OCI-LY1 (cell line): ENCODE measurements around the gene CACNB2.

Experiments
- H2AFZ ChIP-seq: fragments of 200-600 bp; sonication (generic), shearing (Covaris generic); 2 replicates; pipeline ENCODE4 v1.6.0; 2014; ENCODE audit warnings: antibody characterized with exemption, mild to moderate bottlenecking, low read length
- H3F3A ChIP-seq: fragments of 200-600 bp; sonication (generic), shearing (Covaris generic); 2 replicates; pipeline ENCODE4 v1.6.0; 2014; ENCODE audit warnings: mild to moderate bottlenecking, antibody characterized with exemption, low read length, moderate library complexity; ENCODE audit not compliant: insufficient read depth
- H3K27ac ChIP-seq: fragments of 200-600 bp; sonication (generic); 2 replicates; pipeline ENCODE4 v1.5.1; 2014; ENCODE audit warnings: low read length, mixed run types, mild to moderate bottlenecking, low read depth; ENCODE audit not compliant: poor library complexity, severe bottlenecking
- H3K27me3 ChIP-seq: fragments of 200-600 bp; sonication (generic); 2 replicates; pipeline ENCODE4 v1.6.0; 2014; ENCODE audit warnings: antibody characterized with exemption, mild to moderate bottlenecking, low read length, moderate library complexity; ENCODE audit not compliant: insufficient read depth
- H3K36me3 ChIP-seq: fragments of 200-600 bp; sonication (generic); 2 replicates; pipeline ENCODE4 v1.6.1; 2014; ENCODE audit warnings: mild to moderate bottlenecking, antibody characterized with exemption, low read length, moderate library complexity, mixed read lengths; ENCODE audit not compliant: insufficient read depth
- H3K4me1 ChIP-seq: fragments of 200-600 bp; sonication (generic); 2 replicates; pipeline ENCODE4 v1.5.1; 2014; ENCODE audit warnings: mild to moderate bottlenecking, low read length, moderate library complexity; ENCODE audit not compliant: insufficient read depth, severe bottlenecking
- H3K4me2 ChIP-seq: fragments of 200-600 bp; sonication (generic), shearing (Covaris generic); 2 replicates; pipeline ENCODE4 v1.6.1; 2014; ENCODE audit warnings: low read length
- H3K4me3 ChIP-seq: fragments of 200-600 bp; sonication (generic); 2 replicates; pipeline ENCODE4 v1.5.1; 2014; ENCODE audit warnings: low read length, low read depth, mild to moderate bottlenecking, mixed read lengths; ENCODE audit not compliant: poor library complexity, severe bottlenecking
- H3K79me2 ChIP-seq: fragments of 200-600 bp; shearing (Covaris generic); 2 replicates; pipeline ENCODE4 v1.6.1; 2016; ENCODE audit warnings: mixed run types, low read length, mixed read lengths; ENCODE audit not compliant: insufficient read depth
- H3K9ac ChIP-seq: fragments of 200-600 bp; sonication (generic), shearing (Covaris generic); 2 replicates; pipeline ENCODE4 v1.6.1; 2014; ENCODE audit warnings: mild to moderate bottlenecking, low read length, mixed read lengths
- H3K9me2 ChIP-seq: fragments of 200-600 bp; sonication (generic), shearing (Covaris generic); 2 replicates; pipeline ENCODE4 v1.6.1; 2014; ENCODE audit warnings: low read depth, mild to moderate bottlenecking, low read length, mixed read lengths
- H3K9me3 ChIP-seq: fragments of 200-600 bp; shearing (Covaris generic); 2 replicates; pipeline ENCODE4 v1.6.1; 2014; ENCODE audit warnings: low read length, mixed read lengths
- H4K20me1 ChIP-seq: fragments of 200-600 bp; sonication (generic), shearing (Covaris generic); 2 replicates; pipeline ENCODE4 v1.6.0; 2016; ENCODE audit warnings: mild to moderate bottlenecking, low read length; ENCODE audit not compliant: insufficient read depth
- CTCF ChIP-seq: fragments of 200-600 bp; sonication (generic), shearing (Covaris generic); IDR thresholded peaks from 2 replicates; pipeline ENCODE4 v1.5.1; 2017; ENCODE audit warnings: mild to moderate bottlenecking, antibody characterized with exemption, low read length, moderate library complexity, mixed read lengths
- EZH2 ChIP-seq: fragments of 200-600 bp; sonication (generic), shearing (Covaris generic); IDR thresholded peaks from 2 replicates; pipeline ENCODE4 v1.8.0; 2017; ENCODE audit warnings: borderline replicate concordance, mixed run types, mild to moderate bottlenecking, antibody characterized with exemption, low read length, moderate library complexity, mixed read lengths

The CACNB2 gene

GRCh38 chr10:18229826-18230225 lies 89.6 kb downstream of the CACNB2 start:
- no peaks in the 10 kb centered on the region for H3K4me1 ChIP-seq
- no peak for TF ChIP-seq CTCF
- no peak for TF ChIP-seq EZH2
- no peaks in the 10 kb centered on the region for H3K9me2 ChIP-seq
- H3K4me3 ChIP-seq, result no peak overlapping the region
- no peak overlapping the region for H2AFZ ChIP-seq
- no peaks in the 10 kb centered on the region for H3K79me2 ChIP-seq
- H4K20me1 ChIP-seq, result no peaks in the 10 kb centered on the region
- no peaks in the 10 kb centered on the region for H3F3A ChIP-seq
- H3K27me3 ChIP-seq, result no peaks in the 10 kb centered on the region
- H3K4me2 ChIP-seq, result no peak overlapping the region
- no peaks in the 10 kb centered on the region for H3K36me3 ChIP-seq
- no peak overlapping the region for H3K9ac ChIP-seq
- no peaks in the 10 kb centered on the region for H3K9me3 ChIP-seq
- no peak overlapping the region for H3K27ac ChIP-seq

- Histone ChIP-seq H4K20me1 (no peaks in the 10 kb centered on the region), H3K79me2 (no peaks in the 10 kb centered on the region), H3K9me3 (no peaks in the 10 kb centered on the region), H3K4me2 (no peak overlapping the region), H2AFZ (no peak overlapping the region), H3K27me3 (no peaks in the 10 kb centered on the region), H3K9ac (no peak overlapping the region), H3F3A (no peaks in the 10 kb centered on the region), H3K4me3 (no peak overlapping the region), H3K36me3 (no peaks in the 10 kb centered on the region), H3K4me1 (no peaks in the 10 kb centered on the region), H3K9me2 (no peaks in the 10 kb centered on the region), H3K27ac (no peak overlapping the region)
- TF ChIP-seq EZH2 (no peak), CTCF (no peak)
Measured at GRCh38 chr10:18230794-18231193, 90.6 kb downstream of the CACNB2 start.

- Histone ChIP-seq H3K4me2 (no peak overlapping the region), H3K36me3 (no peaks in the 10 kb centered on the region), H4K20me1 (no peaks in the 10 kb centered on the region)
Measured at GRCh38 chr10:18231480-18231879, 91.3 kb downstream of the CACNB2 start.

More at GRCh38 chr10:18231480-18231879, 91.3 kb downstream of the CACNB2 start:
- H3K9me3 ChIP-seq, result no peaks in the 10 kb centered on the region
- H3K4me1 ChIP-seq, result no peaks in the 10 kb centered on the region
- no peaks in the 10 kb centered on the region for H3K9me2 ChIP-seq
- no peak for TF ChIP-seq CTCF
- TF ChIP-seq EZH2, result no peak
- no peaks in the 10 kb centered on the region for H3F3A ChIP-seq
- no peak overlapping the region for H3K9ac ChIP-seq
- no peak overlapping the region for H2AFZ ChIP-seq
- H3K4me3 ChIP-seq, result no peak overlapping the region
- H3K27me3 ChIP-seq, result no peaks in the 10 kb centered on the region
- no peaks in the 10 kb centered on the region for H3K79me2 ChIP-seq
- no peak overlapping the region for H3K27ac ChIP-seq
